Stimulated activated CD4-positive, alpha-beta T cell treated with anti-CD3 and anti-CD28 coated beads, TNF-alpha, amount 100 ng/mL, for 24 hours (primary cell): Measurements from ENCODE around the gene HOTAIR.

Experiments
- DNase-seq, 3 experiments: peaks; one replicate each; pipeline ENCODE4 v3.0.0-alpha.2; 2020; ENCODE audit warnings: low read depth in 3 of 3

The HOTAIR gene

GRCh38 chr12:53976172-53976822 lies 1.5 kb upstream of the HOTAIR start:
- no peak for DNase-seq

- no peak for DNase-seq
Measured at GRCh38 chr12:53975479-53976152, 862 bp upstream of the HOTAIR start.

- no peak for DNase-seq
Measured at GRCh38 chr12:53975064-53975471, 314 bp upstream of the HOTAIR start.

GRCh38 chr12:53973236-53974042 lies 1.3 kb downstream of the HOTAIR start:
- no peak for DNase-seq

- no peak for DNase-seq
Measured at GRCh38 chr12:53972722-53973235, 2.0 kb downstream of the HOTAIR start, which contains the start of gene HOXC11. Gene HOXC11 (plus strand): TSS chr12:53973126. CDS start chr12:53973242, 116 bp downstream.

- no peak for DNase-seq
Measured at GRCh38 chr12:53972152-53972702, 2.5 kb downstream of the HOTAIR start.

- no peak for DNase-seq
Measured at GRCh38 chr12:53971686-53972085, 3.1 kb downstream of the HOTAIR start.

- no peak for DNase-seq
Measured at GRCh38 chr12:53971129-53971528, 3.6 kb downstream of the HOTAIR start.

GRCh38 chr12:53970451-53970850 lies 4.3 kb downstream of the HOTAIR start:
- DNase-seq: no peak

- DNase-seq: no peak
Measured at GRCh38 chr12:53969588-53970259, 5.0 kb downstream of the HOTAIR start.

GRCh38 chr12:53968214-53969127 lies 6.3 kb downstream of the HOTAIR start:
- no peak for DNase-seq

GRCh38 chr12:53967421-53967925 lies 7.3 kb downstream of the HOTAIR start:
- no peak for DNase-seq

GRCh38 chr12:53966385-53967133 lies 8.2 kb downstream of the HOTAIR start:
- no peak for DNase-seq

- no peak for DNase-seq
Measured at GRCh38 chr12:53966085-53966384, 8.7 kb downstream of the HOTAIR start.

GRCh38 chr12:53965281-53966084 lies 9.3 kb downstream of the HOTAIR start:
- no peak for DNase-seq

- no peak for DNase-seq
Measured at GRCh38 chr12:53964315-53964713, 10.4 kb downstream of the HOTAIR start.

GRCh38 chr12:53963434-53964314 lies 11.1 kb downstream of the HOTAIR start:
- no peak for DNase-seq

- no peak for DNase-seq
Measured at GRCh38 chr12:53963005-53963404, 11.7 kb downstream of the HOTAIR start.
